IPS DF 6.9 (cell line): ENCODE measurements around the gene NMU.
"Not testable (repeated sequence)": the region's sequence is repeated elsewhere in the genome, so short reads cannot be mapped to it uniquely, and the experiment has no call there.

Source experiments
- DNase-seq: peaks from one replicate; pipeline ENCODE4 v3.0.0-alpha.2; 2013; ENCODE audit warnings: low read depth, low spot score
- H3K27ac ChIP-seq: one replicate; pipeline ENCODE4 v1.5.1; 2013; ENCODE audit warnings: low read length, control low read depth
- H3K27me3 ChIP-seq: 2 replicates; pipeline ENCODE4 v1.6.1; 2013; ENCODE audit warnings: mild to moderate bottlenecking, low read length; ENCODE audit not compliant: control insufficient read depth, insufficient read depth
- H3K36me3 ChIP-seq: 2 replicates; pipeline ENCODE4 v1.6.1; 2013; ENCODE audit warnings: low read length; ENCODE audit not compliant: control insufficient read depth, insufficient read depth
- H3K4me1 ChIP-seq: 2 replicates; pipeline ENCODE4 v1.6.1; 2013; ENCODE audit warnings: low read length; ENCODE audit not compliant: control insufficient read depth, insufficient read depth
- H3K4me3 ChIP-seq: 2 replicates; pipeline ENCODE4 v1.5.1; 2013; ENCODE audit warnings: mild to moderate bottlenecking, low read length
- H3K9me3 ChIP-seq: 2 replicates; pipeline ENCODE4 v1.6.1; 2013; ENCODE audit warnings: low read length, inconsistent platforms; ENCODE audit not compliant: control insufficient read depth, insufficient read depth
- WGBS: extraction: QIAGEN DNeasy Blood & Tissue Kit; methylation state at CpG from one replicate; pipeline ENCODE4 v1.1.7; 2013; ENCODE audit warnings: mixed read lengths, missing lambda C conversion rate; ENCODE audit not compliant: insufficient read length, insufficient coverage; 5-methylcytosine and 5-hydroxymethylcytosine counted together

NMU gene

GRCh38 chr4:55635741-55636655 lies at the start of gene NMU:
TSS of gene NMU (minus strand) at chr4:55636298. CDS start at chr4:55636192, 106 bp downstream.
- no peaks in the 10 kb centered on the region for H3K36me3 ChIP-seq
- peaks cover 6% of the 10 kb centered on the region; the same call in 1 of the 2 replicates for H3K27me3 ChIP-seq
- H3K4me1 ChIP-seq: peaks cover 5% of the 10 kb centered on the region; the same call in 1 of the 2 replicates
- H3K9me3 ChIP-seq: no peaks in the 10 kb centered on the region
- no CpG with 5 or more reads among the region's 80 CpGs for WGBS
- H3K27ac ChIP-seq: no peak within 1 kb of the TSS
- H3K4me3 ChIP-seq: peak within 1 kb of the TSS; percentile 58
- DNase-seq: no peak

GRCh38 chr4:55684276-55684675 lies 48.2 kb upstream of the NMU start:
- H3K4me1 ChIP-seq: no peaks in the 10 kb centered on the region
- no peak overlapping the region for H3K27ac ChIP-seq
- DNase-seq: no peak
- no peaks in the 10 kb centered on the region for H3K36me3 ChIP-seq
- no peaks in the 10 kb centered on the region for H3K9me3 ChIP-seq
- no CpG with 5 or more reads among the region's 3 CpGs for WGBS
- no peak overlapping the region for H3K4me3 ChIP-seq
- no peaks in the 10 kb centered on the region for H3K27me3 ChIP-seq

- not testable (repeated sequence) for DNase-seq, H3K4me1 ChIP-seq, H3K4me3 ChIP-seq, H3K36me3 ChIP-seq, H3K27ac ChIP-seq, H3K27me3 ChIP-seq, H3K9me3 ChIP-seq
- no CpG with 5 or more reads among the region's 3 CpGs for WGBS
Measured at GRCh38 chr4:55682797-55683196, 46.7 kb upstream of the NMU start.

DNA sequence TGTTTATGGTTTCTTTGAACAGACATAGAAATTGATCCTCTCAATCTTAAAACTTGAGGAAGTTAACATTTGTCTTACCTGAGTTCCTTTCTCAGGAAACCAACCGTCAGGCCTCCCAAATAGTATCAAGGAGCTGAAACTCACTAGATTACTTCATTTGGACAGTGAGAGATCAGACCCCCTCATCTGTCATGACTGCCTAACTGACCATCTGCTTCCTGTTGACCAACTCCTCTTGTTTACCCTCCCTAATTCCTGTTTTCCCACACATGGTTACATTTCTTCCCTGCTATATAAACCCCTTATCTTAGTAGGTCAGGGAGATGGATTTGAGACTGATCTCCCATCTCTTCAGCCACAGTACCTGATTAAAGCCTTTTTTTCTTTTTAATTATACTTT lies 46.2 kb upstream of the NMU start:
- WGBS: no CpG with 5 or more reads among the region's 1 CpG
- no peak overlapping the region for H3K4me3 ChIP-seq
- H3K9me3 ChIP-seq: no peaks in the 10 kb centered on the region
- no peak for DNase-seq
- no peak overlapping the region for H3K27ac ChIP-seq
- H3K27me3 ChIP-seq: no peaks in the 10 kb centered on the region
- H3K36me3 ChIP-seq: no peaks in the 10 kb centered on the region
- H3K4me1 ChIP-seq: no peaks in the 10 kb centered on the region

DNA sequence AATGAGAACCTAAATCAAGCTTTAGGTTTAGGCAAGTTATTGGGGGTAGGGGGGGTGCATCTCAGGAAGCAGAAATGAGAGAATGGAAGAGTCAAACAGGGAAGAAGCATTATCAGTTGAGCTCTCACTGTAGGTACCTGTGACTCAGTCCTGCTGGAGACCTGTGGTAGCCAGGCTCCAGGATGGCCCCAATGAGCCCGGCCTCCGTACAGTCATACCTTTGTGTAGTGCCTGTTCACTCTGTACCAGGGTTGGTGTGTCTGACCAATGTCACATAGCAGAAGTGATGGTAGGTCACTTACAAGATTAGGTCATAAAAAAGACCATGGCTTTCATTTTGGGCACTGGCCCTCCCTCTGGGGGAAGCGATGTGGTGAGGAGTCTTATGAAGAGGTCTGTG lies 45.3 kb upstream of the NMU start:
- H3K36me3 ChIP-seq: no peaks in the 10 kb centered on the region
- H3K27me3 ChIP-seq: no peaks in the 10 kb centered on the region
- no peak overlapping the region for H3K27ac ChIP-seq
- H3K4me3 ChIP-seq: no peak overlapping the region
- no peaks in the 10 kb centered on the region for H3K4me1 ChIP-seq
- DNase-seq: no peak
- WGBS: no CpG with 5 or more reads among the region's 3 CpGs
- H3K9me3 ChIP-seq: no peaks in the 10 kb centered on the region

GRCh38 chr4:55675196-55675793 lies 39.2 kb upstream of the NMU start:
- Histone ChIP-seq H3K4me3 (no peak overlapping the region), H3K27ac (no peak overlapping the region), H3K9me3 (no peaks in the 10 kb centered on the region), H3K27me3 (no peaks in the 10 kb centered on the region), H3K36me3 (no peaks in the 10 kb centered on the region), H3K4me1 (peaks cover 3% of the 10 kb centered on the region; the same call in 1 of the 2 replicates)
- no peak for DNase-seq
- WGBS: no CpG with 5 or more reads among the region's 4 CpGs

DNA sequence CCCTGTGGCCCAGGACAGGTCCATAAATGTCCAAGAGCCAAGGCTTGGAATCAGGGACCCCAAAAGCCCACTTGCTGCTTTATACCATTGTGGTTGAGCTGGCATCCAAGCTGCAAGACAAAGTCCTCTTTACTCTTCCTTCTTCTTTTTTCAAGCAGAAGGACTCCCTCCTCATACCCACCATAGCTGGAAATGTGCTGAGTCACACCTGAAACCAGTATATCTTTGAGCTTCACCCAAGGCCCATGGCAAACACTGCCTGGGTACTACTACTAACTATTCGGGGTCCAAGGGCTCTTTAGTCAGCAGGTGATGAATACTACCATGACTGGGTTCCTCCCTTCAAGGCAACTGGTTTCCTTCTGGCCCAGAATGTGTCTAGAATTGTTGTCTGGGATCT lies 37.3 kb upstream of the NMU start:
- Histone ChIP-seq H3K27ac (no peak overlapping the region), H3K4me1 (peaks cover 3% of the 10 kb centered on the region; the same call in 1 of the 2 replicates), H3K36me3 (no peaks in the 10 kb centered on the region), H3K27me3 (no peaks in the 10 kb centered on the region), H3K4me3 (no peak overlapping the region), H3K9me3 (no peaks in the 10 kb centered on the region)
- WGBS: no CpG with 5 or more reads among the region's 1 CpG
- DNase-seq: no peak

- DNase-seq: no peak
- Histone ChIP-seq H3K27ac (no peak overlapping the region), H3K27me3 (no peaks in the 10 kb centered on the region), H3K4me1 (peaks cover 3% of the 10 kb centered on the region; the same call in 1 of the 2 replicates), H3K4me3 (no peak overlapping the region), H3K9me3 (no peaks in the 10 kb centered on the region), H3K36me3 (no peaks in the 10 kb centered on the region)
Measured at GRCh38 chr4:55671667-55672066, 35.6 kb upstream of the NMU start.

- no peaks in the 10 kb centered on the region for H3K36me3 ChIP-seq
- no peak overlapping the region for H3K4me3 ChIP-seq
- no peak for DNase-seq
- H3K9me3 ChIP-seq: no peaks in the 10 kb centered on the region
- H3K27ac ChIP-seq: no peak overlapping the region
- peaks cover 1% of the 10 kb centered on the region; the same call in 1 of the 2 replicates for H3K4me1 ChIP-seq
- WGBS: no CpG with 5 or more reads among the region's 2 CpGs
- H3K27me3 ChIP-seq: no peaks in the 10 kb centered on the region
Measured at GRCh38 chr4:55670695-55671094, 34.6 kb upstream of the NMU start.

- H3K4me3 ChIP-seq: no peak overlapping the region
- DNase-seq: no peak
- no CpG with 5 or more reads among the region's 6 CpGs for WGBS
- H3K27me3 ChIP-seq: no peaks in the 10 kb centered on the region
- no peaks in the 10 kb centered on the region for H3K36me3 ChIP-seq
- no peaks in the 10 kb centered on the region for H3K9me3 ChIP-seq
- H3K27ac ChIP-seq: no peak overlapping the region
- no peaks in the 10 kb centered on the region; the same call in 1 of the 2 replicates for H3K4me1 ChIP-seq
Measured at GRCh38 chr4:55668449-55668848, 32.4 kb upstream of the NMU start.
